Thyroid gland (tissue), 4 donors: ENCODE results near the gene NUP214. TPM values are rescaled to one million over a fixed set of nuclear protein-coding genes. Genes with fewer than 3 reads are reported as not detected.
A peak's percentile ranks its signal among the peaks of the same experiment; 100 is the strongest.
"Not testable (repeated sequence)": the region's sequence is repeated elsewhere in the genome, so short reads cannot be mapped to it uniquely, and the experiment has no call there.

ENCODE experiments used
- DNase-seq, 2 donors: peaks; one replicate each; pipeline ENCODE4 v3.0.0-alpha.2; 2019
- H3K27ac ChIP-seq, 3 donors: fragments of 200-600 bp; sonication (generic); 1 replicate in 2 of 3; 2 replicates in 1 of 3; pipeline ENCODE4 v1.5.1; 2016 to 2019; ENCODE audit warnings: mild to moderate bottlenecking in 1 of 3, moderate library complexity in 1 of 3
- H3K27me3 ChIP-seq: fragments of 200-600 bp; sonication (generic); one replicate; pipeline ENCODE4 v1.5.1; 2019
- H3K36me3 ChIP-seq, 2 donors: fragments of 200-600 bp; sonication (generic); one replicate each; pipeline ENCODE4 v1.5.1; 2016 to 2019
- H3K4me1 ChIP-seq, 2 donors: fragments of 200-600 bp; sonication (generic); one replicate each; pipeline ENCODE4 v1.5.1; 2017 to 2019
- H3K4me3 ChIP-seq, 3 donors: fragments of 200-600 bp; sonication (generic); replicated peaks in 1 of 3; 1 replicate in 2 of 3; 2 replicates in 1 of 3; pipeline ENCODE4 v1.5.1; 2016; ENCODE audit warnings: mild to moderate bottlenecking in 1 of 3
- H3K9me3 ChIP-seq: fragments of 200-600 bp; sonication (generic); one replicate; pipeline ENCODE4 v1.5.1; 2017
- CTCF ChIP-seq, 6 experiments: fragments of 200-600 bp in 3 of 6; fragments of 450-650 bp in 3 of 6; sonication (generic) in 3 of 6; IDR thresholded peaks; one replicate each; pipeline ENCODE4 v1.5.1; 2016 to 2019; ENCODE audit warnings: antibody characterized with exemption in 6 of 6, mild to moderate bottlenecking in 2 of 6, inconsistent platforms in 1 of 6, moderate library complexity in 1 of 6
- POLR2A ChIP-seq, 2 donors: fragments of 450-650 bp; IDR thresholded peaks; one replicate each; pipeline ENCODE4 v1.6.1; 2017; ENCODE audit warnings: antibody characterized with exemption in 2 of 2, mild to moderate bottlenecking in 2 of 2, moderate library complexity in 1 of 2
- WGBS, 2 donors: methylation state at CpG; one replicate each; pipeline ENCODE4 v1.1.5; 2017; 5-methylcytosine and 5-hydroxymethylcytosine counted together
- intact Hi-C: fragments of 100-400 bp; cut with DNase I; formaldehyde crosslinking; loops from one replicate; pipeline ENCODE4 v1.15.1; 2023
- total RNA-seq, 4 donors: library from RNA; depleted of rRNA; stranded (reverse); fragments of >200 nt; gene quantifications; one replicate each; pipeline ENCODE4 v1.2.3, GENCODE V29; 2016

Gene NUP214
- total RNA-seq, 4 donors from 2014 or later = 27.3 to 59.2 (median 46.6) TPM

- TF ChIP-seq POLR2A (IDR thresholded peaks at IDR 0.05) = no peak
- no peak for TF ChIP-seq CTCF (IDR thresholded peaks at IDR 0.05)
- no peaks in the 10 kb centered on the region for H3K36me3 ChIP-seq
- no peaks in the 10 kb centered on the region for H3K9me3 ChIP-seq
- no peaks in the 10 kb centered on the region for H3K27me3 ChIP-seq
- WGBS, 2 donors = 94 to 95% methylated on average over 6 of the region's 6 CpGs
- H3K4me1 ChIP-seq = peaks cover 0 to 4% of the 10 kb centered on the region in 2 donors
- H3K27ac ChIP-seq = no peak overlapping the region
- no peak overlapping the region for H3K4me3 ChIP-seq
- intact Hi-C loops = no loop called here
- DNase-seq = no peak
Measured at GRCh38 chr9:131263701-131264100, 138.3 kb downstream of the NUP214 start.

GRCh38 chr9:131264231-131264630 is 138.8 kb downstream of the NUP214 start:
- H3K27ac ChIP-seq = no peak overlapping the region
- TF ChIP-seq POLR2A (IDR thresholded peaks at IDR 0.05) = no peak
- no peak for TF ChIP-seq CTCF (IDR thresholded peaks at IDR 0.05)
- H3K27me3 ChIP-seq = no peaks in the 10 kb centered on the region
- peaks cover 0 to 5% of the 10 kb centered on the region in 2 donors for H3K4me1 ChIP-seq
- DNase-seq = no peak
- 84 to 89% methylated on average over 3 to 11 of the region's 11 CpGs for WGBS, 2 donors
- H3K4me3 ChIP-seq = no peak overlapping the region
- H3K36me3 ChIP-seq = no peaks in the 10 kb centered on the region
- H3K9me3 ChIP-seq = no peaks in the 10 kb centered on the region
- intact Hi-C loops = no loop called here

DNA sequence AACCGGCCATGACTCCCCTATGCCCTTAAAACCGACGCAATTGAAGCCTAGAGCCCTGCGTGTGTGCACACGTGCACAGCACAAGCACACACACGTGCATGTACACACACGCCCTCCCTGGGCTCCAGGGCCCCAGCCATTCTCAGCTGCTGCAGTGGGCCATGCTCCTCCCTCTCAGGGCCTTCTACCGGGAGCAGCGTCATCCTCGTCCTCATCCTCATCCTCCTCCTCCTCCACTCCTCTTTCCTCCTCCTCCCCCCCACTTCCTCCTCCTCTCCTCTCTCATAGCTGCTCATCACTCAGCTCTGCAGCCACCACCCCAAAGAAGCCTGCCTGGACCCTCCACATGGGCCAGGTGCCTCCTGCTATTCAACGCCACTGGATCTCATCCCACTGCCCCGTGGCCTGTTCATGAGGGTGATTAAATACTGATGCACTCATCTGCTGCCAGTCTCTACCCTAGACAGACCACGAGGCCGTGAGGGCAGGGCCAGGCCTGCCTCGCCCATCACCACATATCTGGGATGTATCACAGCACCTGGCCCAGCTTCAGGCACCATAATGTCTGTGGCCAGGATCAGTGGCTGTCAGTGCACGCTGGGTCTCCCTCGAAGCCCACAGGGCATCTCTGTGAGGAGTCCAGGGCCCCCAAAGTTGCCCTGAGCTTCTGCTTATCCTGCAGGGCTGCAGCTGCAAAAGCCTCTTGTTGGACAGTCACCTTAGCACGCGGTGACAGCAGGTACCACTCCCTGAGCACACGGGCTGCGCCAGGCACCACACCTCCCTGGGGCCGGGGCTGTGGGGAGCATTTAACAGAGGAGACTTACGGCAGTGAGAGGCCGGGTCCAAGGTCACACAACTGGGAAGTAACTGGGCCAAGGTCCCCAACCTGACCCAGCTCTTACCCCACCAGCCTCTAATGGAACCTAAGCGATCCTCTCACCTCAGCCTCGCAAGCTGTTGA is 141.2 kb downstream of the NUP214 start:
- DNase-seq = peak in 1 of 2 donors; percentile 21
- no peaks in the 10 kb centered on the region for H3K36me3 ChIP-seq
- no peaks in the 10 kb centered on the region for H3K9me3 ChIP-seq
- H3K4me1 ChIP-seq = peaks cover 0 to 12% of the 10 kb centered on the region in 2 donors
- H3K4me3 ChIP-seq = no peak overlapping the region
- intact Hi-C loops = no loop called here
- TF ChIP-seq POLR2A (IDR thresholded peaks at IDR 0.05) (no peak), CTCF (IDR thresholded peaks at IDR 0.05) (no peak)
- H3K27ac ChIP-seq = no peak overlapping the region
- 66 to 67% methylated on average over 20 to 26 of the region's 26 CpGs for WGBS, 2 donors
- no peaks in the 10 kb centered on the region for H3K27me3 ChIP-seq

GRCh38 chr9:131270171-131271015 is 145.0 kb downstream of the NUP214 start:
- DNase-seq = peak; percentile 22 to 27

GRCh38 chr9:131271016-131271273 is 145.6 kb downstream of the NUP214 start:
- H3K27me3 ChIP-seq, intact Hi-C loops, H3K36me3 ChIP-seq, H3K9me3 ChIP-seq, DNase-seq, H3K4me3 ChIP-seq: not testable (repeated sequence)
- Histone ChIP-seq H3K27ac (peak overlapping the region in 2 of 3 donors; percentile 29 to 56), H3K4me1 (peaks cover 0 to 12% of the 10 kb centered on the region in 2 donors)
- WGBS, 2 donors = 75 to 80% methylated on average over 1 of the region's 1 CpG

More at GRCh38 chr9:131270171-131271015, 145.0 kb downstream of the NUP214 start:
- TF ChIP-seq POLR2A (IDR thresholded peaks at IDR 0.05) = no peak
- no peak for TF ChIP-seq CTCF (IDR thresholded peaks at IDR 0.05)
- no peaks in the 10 kb centered on the region for H3K9me3 ChIP-seq
- H3K4me1 ChIP-seq = peaks cover 0 to 13% of the 10 kb centered on the region in 2 donors
- no peak overlapping the region for H3K4me3 ChIP-seq
- H3K27ac ChIP-seq = peak overlapping the region in 2 of 3 donors; percentile 29 to 56
- no peaks in the 10 kb centered on the region for H3K27me3 ChIP-seq
- intact Hi-C loops = no loop called here
- 78 to 80% methylated on average over 13 to 20 of the region's 20 CpGs for WGBS, 2 donors
- H3K36me3 ChIP-seq = no peaks in the 10 kb centered on the region
